ENCODE data around the gene MYH3.
"Not testable (repeated sequence)": the region's sequence is repeated elsewhere in the genome, so short reads cannot be mapped to it uniquely, and the experiment has no call there.

MYH3 gene

DNA sequence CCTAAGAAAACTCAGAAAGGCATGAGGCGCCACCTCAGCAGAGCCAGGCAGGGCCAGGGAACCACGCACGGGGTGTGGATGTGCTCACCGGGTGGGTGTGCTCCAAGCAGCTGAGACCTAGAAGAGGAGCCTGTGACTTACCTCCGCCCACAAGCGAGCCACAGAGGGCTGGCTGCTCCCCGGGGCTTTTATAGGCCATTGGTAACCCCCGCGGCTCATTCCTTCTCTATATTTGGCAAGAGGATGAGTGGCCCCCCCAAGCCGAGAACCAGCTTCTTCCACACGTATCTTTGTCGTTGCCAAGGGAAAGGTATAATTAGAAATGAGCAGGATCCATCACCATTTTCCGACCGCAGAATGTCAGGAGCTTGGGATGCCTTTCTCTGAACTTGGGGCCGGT is at the start of gene MYH3:
Gene MYH3 (minus strand): TSS at position 162 of the 400 bp plus-strand sequence. CDS start 2,245 bp downstream, outside the sequence.
- no peak for DNase-seq

DNA sequence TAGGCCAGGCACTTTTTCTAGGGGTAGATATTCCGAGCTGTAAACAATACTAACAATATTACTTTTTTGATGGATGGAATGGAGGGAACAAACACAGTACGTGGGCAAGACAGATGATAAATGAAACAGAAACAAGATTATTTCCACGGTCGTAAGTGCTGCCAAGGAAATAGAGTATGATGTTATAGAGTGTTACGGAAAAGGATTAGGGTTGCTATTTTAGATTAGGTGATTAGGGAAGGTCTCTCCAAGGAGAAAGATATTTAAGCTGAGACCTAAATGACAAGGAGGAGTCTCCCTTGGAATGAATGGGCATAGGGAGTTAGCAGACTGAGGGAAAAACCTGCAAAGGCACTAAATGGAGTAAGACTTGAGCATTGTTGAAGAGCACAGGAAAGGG is 48.6 kb upstream of the MYH3 start:
- no peak for DNase-seq

DNA sequence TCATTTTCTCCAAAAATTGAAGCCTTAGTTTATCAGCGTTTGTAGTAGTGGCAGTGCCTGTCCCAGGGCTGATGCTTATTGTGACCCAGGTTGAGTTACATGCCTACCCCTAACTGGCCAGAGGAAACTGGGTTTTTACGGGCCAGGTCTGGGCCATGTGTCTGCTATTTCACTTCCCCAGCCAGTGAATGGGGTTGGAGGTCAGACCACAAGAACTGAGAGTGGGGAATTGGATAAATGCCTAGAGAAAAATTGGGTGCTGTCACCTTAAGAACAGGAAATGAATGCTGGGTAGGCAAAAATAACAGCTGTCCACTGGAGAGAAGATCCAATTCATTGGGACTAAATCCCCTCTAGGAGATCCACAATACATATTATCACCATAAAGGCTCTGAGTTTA is 45.5 kb upstream of the MYH3 start:
- no peak for DNase-seq

DNA sequence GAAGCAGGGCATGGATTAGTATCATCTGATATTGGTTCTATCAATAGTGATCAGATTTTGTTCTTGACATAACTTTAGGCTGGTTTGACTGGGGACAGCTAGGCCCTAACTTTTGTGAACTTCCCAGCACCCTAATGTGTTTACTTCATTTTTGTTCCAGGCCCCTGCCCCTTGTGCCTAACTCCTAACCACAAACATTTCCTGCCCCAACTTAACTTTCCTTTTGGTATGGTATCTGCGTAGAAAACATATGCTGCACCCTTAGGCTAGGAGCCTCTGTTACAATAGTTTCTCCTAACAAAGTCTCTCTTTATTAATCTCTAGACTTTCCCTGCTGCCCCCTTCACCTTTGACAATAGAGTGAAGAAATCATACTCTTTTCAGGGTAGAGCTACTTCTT is 42.7 kb upstream of the MYH3 start:
- no peak for DNase-seq

DNA sequence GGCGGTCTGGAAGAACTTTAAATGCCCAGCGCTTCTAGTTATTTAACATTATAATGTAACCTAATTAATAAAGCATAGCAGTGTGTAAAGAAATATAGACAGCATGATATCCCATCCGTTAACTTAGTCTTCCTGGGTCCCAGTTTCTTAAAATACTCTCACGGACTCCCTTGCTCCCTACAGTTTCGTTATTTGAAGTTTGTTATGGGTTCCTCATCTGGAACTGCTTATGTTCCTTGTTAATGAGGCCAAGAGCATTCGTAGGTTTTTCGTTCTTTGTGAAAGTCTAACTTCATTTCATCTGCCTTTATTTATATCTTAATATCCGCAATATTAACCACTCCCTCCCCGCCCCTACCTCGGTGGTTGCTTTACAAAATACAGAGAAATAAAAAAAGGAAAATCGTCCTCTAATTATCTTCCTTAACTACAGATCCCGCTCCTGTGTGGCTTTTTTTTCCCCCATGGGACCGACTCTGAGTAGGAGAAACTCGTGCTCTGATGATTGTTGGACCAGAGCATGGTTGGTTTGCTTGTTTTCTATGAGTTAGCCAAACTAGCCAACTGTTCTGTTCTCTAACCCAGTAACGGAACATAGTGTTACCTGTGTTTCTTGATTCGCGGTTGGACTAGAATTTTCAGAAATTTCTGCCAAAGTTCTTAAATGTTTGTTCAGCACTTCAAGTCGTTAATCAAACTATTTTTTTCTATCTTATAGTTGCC is 41.1 kb upstream of the MYH3 start:
- no peak for DNase-seq

DNA sequence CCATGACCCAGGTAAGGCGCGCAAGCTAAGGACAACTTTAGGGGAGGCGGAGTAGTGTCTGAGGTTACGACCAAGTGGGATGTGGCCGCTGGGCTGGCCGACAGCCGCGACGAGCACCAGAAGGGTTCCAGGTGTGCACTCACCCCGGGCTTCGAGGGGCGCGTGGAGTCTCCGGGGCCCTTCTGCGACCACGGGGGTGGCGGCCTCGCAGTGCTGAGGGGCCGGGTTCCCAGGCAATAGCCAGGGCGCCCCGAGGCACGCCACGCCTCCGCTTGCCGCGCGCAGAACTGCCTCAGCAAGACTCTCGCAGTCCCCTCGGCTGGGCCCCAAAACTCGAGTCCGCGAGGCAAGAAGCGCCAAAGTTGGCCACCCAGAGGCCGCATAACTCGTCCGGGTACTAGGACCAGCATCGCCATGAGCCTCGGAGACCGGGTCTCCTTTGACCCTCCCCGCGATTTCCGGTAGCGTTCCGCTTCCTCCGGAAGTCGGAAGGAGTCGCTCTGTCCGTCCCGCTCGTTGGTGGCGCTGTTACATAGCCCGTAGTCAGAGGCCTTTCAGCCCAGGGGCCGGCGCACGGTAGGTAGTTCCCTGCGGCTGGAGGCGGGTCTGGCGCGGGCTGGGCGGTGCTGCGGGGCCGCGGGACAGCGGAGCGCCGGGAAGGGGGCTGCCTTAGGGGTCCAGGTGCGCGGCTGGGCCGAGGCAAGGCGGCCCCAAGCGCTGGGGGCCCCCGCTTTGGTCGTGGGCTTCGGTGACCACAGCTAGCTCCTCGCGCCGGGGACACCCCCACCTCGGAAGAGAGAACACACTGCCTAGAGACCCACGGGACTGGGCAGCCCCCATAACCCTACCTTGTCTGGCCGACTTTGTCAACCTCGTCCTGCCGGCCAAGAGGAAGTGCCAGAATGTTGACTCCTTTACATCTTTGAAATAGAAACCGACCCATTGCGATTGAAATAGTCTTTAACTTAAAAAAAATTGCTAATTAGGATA is 40.3 kb upstream of the MYH3 start, which contains the start of the genes ADPRM and SCO1:
Gene ADPRM (plus strand): TSS at position 503 of the 990 bp plus-strand sequence. CDS start 7,333 bp downstream, outside the sequence.
Gene SCO1 (minus strand): TSS at position 442 of the 990 bp plus-strand sequence. CDS start 26 bp downstream, at position 416.
- peak; percentile 85 to 88 for DNase-seq

DNA sequence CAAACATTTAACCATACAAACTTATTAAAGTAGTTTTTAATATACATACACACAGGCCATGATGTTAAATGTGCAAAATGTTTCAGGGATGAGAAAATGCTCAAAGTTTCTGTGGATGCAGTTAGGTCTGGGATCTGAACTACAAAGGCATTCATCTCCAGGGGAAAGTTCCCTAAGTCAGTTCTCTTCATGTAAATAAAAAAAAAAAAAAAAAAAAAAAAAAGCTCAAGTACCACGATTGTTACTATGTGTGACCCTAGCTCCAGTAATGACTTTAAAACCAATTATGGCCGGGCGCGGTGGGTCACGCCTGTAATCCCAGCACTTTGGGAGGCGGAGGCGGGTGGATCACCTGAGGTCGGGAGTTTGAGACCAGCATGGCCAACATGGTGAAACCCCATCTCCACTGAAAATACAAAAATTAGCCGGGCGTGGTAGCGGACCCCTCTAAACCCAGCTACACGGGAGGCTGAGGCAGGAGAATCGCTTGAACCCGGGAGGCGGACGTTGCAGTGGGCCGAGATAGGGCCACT is 38.8 kb upstream of the MYH3 start:
- DNase-seq: not testable (repeated sequence)

DNA sequence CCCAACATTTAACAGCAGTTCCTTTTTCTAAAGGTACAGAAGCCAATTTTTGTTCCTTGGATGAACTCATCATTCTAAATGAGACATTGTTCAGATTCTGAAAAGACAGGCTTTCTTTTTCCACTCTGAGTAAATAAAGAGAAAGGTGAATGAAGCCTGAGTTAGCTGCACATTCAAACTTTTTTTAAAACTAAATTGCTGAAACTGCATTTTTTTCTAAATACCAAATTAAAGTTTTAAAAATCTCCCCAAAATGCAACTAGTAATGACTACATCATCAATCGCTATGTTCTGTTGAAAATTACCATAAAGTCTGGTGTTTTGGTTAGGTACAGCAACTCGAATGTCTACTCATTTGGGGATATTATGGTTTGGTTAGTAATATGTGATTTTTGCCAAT is 30.4 kb upstream of the MYH3 start:
- DNase-seq: no peak

DNA sequence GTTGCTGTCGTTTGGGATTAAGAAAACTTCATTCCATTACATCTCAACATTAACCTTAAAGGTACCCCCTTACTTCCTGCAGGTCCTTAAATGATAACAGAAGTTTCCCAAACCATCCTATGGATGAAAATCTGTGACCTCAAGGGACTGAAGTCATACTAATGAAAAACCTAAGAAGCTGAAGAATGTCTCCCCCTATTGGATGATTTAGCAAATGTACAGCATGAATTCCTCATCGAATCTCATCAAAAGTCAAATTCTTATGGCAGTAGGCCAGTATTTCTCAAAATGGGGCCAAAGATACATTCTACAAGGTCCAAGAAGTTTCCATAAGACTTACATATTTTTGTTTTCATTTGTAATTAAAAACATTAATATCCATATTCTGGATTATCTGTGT is 26.7 kb upstream of the MYH3 start:
- DNase-seq: no peak

DNA sequence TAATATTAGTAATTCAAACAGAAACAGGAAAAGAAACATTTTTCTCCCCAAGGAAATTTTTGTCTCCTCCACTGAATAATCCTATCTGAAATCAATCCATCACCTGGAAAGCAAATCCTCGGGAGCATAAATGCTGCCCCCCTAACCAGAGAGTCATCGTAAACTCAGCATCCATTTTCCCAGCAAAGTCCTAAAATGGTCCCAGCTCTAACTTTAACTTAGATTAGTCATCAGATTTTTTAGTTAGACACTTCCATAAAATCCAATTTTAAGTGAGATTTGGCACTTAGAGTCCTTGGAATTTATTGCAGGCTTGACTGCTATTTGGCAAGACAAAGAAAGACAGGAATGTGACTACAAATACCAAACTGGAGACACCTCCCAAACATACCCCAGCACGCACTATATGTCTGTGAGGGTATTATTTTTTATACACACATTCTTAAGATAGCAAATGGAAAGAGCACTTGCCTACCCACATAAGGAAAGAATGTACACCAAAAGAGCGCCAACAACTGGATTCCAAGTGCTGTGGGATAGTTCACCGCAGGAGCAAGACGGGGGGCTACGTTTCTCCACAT is 24.8 kb upstream of the MYH3 start:
- DNase-seq: no peak

DNA sequence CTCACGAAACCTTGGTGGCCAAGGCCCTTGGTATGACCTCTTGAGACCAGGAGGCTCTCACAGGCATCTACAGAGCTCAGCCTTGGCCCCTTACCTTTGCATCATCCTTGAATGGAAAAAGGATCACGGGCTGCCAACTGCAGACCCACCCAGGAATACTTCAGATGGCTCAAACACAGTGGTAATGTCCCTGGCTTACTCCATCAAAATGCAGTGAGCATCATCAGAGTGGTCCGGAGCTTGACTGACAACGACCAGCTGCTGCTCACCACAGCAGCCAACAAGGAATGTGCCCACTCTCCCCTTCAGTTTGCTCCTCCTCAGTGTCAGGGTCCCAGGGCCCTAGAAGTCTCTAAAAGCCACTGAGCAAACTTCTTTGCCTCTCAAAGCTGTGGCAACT is 17.6 kb upstream of the MYH3 start:
- DNase-seq: no peak

DNA sequence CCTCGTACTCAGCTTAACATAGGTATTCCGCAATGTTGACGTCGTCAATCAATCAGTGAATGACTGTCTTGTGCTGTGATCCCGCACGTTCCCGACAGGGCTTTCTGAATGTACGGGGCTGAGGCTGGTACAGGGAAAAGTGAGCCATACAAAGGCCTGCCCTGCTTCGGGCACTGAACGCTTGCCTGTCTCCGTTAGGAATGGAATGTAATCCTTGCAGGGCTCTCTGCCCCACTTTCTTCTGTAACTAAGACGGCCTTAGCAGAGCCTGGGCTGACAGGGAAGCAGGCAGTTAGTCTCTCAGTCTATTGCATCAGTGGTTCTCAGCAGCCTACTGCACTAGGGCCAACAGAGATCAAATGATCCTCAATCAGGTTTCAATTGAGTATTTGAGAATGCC is 16.2 kb upstream of the MYH3 start:
- no peak for DNase-seq

DNA sequence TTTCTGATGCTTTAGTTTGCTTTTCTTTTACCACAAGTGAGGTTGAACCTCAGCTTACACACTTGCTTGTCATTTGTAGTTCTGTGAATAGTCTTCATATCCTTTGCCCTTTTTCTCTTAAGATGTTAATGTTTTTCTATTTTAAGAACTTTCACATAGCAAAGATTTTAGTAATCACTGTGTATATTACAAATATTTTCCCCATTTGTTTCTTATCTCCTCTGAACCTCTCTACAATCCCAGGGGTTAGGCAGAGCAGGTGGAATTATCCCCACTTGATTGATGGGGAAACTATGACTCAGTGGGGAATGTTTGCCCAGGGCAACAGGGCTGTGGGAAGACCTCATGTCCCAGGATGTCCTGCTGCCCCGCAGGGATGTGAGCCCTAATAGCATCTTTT is 11.7 kb upstream of the MYH3 start:
- DNase-seq: no peak

DNA sequence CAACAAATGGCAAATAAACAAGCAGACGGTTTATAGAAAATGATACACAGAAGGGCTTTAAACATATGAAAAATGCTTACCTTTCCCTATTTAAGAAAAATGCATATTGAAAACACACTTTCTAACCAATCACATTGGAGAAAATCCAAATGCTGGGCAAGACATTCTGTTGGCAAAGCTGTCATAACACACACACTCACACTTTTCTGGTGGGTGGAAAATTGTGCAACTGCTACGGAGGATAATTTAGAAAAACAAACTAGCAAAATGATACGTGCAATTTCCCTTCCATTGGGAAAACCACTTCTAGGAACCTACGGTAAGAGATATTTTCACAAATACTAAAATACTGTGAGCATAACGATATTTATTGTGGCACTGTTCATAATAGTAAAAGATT is 9.8 kb upstream of the MYH3 start:
- DNase-seq: no peak

DNA sequence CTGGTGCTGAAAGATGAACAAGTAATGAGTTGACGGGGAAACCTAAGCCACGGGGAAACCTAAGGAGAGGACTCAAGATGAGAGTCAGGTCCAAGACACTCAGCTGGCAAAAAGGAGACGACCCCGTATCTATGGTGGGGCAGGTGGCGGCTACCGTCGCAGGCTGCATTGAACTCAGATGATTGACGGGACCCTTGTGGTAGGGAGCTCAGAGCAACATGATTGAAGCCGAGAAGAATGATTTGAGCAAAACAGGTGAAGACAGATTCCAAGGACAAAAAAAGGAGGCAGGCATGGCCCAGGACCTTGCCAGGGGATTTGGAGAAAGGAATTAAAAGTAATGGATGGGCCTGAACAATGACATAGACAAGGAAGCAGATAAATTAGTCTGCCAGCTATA is 7.5 kb upstream of the MYH3 start:
- DNase-seq: no peak

DNA sequence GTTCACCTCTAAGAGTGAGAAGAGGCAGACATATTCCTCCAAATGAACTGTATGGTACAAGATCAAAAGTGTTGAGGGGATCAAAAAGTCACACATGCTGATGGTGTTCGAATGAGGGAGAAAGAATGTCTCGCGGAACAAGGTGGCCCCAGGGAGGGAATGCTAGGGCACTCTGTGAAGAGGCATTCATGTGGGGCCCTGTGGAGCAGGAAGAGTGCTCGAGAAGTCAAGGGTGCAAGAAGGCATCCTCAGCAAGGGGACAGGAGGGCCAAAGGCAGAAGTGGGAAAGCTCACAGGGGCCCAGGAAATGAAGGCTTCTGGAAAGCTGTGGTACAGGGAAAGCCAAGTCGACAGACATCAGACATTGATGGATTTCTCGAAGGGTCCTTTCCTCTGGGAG is 6.1 kb upstream of the MYH3 start:
- no peak for DNase-seq

DNA sequence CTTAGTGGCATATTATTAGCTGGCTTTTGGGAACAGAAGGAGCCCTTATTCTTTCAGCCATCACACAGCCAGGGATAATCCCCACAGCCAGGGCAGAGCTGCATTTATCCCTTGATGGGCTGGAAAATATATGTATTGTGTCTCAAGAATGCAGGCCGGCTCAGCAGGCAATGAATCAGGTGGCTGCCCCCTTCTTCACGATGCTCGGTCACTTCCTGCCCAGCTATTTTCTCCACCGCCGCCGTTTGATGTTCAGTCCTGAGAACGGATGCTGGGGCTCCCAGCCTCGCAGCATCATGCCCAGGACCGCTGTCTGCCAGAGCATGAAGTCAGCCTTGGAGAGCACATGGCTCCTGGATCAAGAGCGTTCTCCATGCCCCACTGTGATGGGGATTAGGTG is 4.3 kb upstream of the MYH3 start:
- DNase-seq: no peak

DNA sequence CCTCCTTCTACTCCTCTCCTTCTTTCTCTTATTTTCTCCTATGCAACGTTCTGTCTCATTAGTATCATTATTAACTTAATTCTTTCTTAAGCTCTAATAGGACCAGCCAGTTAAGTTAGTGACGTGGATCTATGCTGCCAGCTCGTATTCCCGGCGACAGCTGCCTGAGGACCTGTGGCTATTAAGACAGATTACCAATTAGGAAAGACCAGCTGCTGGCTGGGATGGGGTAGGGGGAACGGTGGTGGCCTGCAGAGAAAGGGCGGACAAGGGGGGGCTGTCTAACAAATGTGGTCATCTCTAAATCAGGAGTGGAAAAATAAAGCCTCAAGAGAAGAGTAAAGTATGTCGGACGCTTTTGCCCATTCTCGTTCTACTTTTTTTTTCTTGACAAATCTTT is 770 bp upstream of the MYH3 start:
- no peak for DNase-seq

DNA sequence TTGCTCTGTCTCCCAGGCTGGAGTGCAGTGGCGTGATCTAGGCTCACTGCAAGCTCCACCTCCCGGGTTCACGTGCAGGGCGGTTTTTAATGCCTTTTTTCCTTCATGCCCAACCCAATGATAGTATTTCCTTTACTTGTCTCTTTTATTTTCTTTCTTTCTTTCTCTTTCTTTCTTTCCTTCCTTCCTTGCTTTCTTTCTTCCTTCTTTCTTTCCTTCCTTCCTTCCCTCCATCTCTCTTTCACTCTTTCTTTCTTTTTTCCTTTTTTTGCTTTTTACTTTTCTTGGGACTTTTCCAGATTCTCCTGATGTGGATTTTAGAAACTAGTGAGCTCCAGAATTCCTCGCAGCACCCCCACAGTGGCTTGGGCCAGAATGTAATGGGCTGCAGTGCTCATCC is 3.1 kb downstream of the MYH3 start:
- no peak for DNase-seq

DNA sequence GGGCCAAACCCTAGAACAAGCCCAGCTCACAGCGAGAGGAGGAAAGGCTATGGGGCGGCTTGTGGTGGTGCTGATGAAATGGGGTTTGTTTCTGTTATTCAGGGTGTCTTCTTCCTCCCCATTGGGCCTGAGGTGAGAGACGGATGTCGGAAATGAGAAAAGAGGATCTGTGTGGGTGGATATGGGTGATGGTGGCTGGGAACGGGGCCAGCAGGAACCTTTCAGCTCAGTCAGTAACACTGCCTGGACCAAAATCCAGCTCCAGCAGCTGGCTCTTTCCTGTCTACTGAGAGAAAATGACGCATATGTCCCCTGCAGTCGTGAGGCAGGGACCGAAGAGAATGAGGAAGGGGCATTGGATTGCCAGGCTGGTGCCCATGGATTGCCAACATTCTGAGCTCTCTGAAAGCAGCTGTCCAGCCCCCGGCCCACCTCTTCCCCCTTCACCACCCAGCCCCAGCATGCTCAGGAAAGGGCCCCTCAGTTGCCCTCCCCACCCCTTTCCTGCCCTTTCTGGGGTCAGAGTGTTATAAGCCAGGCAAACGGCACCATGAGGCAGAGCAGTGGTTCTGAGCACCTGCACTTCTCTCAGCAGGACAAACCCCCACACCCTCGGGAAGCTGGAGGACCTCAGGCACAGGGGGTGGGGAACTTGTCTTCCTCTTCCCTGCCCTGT is 4.0 kb downstream of the MYH3 start:
- no peak for DNase-seq

DNA sequence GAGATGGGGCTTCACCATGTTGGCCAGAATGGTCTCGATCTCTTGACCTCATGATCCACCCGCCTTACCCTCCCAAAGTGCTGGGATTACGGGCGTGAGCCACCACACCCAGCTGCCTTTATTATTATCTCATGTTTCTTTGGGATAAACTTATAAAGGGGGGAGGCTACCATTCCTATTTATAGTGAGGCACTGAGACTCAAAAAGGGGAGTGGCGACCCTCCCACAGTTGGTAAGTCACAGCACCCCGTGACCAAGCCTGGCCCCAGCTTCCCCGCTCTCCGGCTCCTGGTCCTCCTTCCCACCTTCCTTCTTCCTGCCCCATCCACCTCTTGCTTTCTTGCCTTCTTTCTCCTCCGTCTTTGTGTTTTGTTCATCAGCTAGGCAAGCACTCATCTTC is 5.2 kb downstream of the MYH3 start:
- no peak for DNase-seq

DNA sequence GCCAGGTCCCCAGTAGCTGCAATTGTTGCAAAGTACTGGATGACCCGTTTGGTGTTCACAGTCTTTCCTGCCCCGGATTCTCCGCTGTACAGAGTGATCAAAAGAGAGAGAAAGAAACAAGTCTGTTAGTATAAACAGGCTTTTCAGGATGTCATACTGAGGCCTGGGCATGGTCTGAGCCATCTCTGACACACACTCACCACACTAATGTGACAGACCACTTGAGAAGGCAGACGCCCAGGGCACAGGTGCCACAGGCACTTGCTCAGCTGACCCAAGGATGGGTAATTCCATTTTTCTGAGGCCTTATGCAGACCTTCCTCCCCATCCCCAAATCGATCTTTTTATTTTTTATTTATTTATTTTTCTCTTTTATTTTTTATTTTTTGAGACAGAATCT is 7.5 kb downstream of the MYH3 start:
- DNase-seq: no peak

DNA sequence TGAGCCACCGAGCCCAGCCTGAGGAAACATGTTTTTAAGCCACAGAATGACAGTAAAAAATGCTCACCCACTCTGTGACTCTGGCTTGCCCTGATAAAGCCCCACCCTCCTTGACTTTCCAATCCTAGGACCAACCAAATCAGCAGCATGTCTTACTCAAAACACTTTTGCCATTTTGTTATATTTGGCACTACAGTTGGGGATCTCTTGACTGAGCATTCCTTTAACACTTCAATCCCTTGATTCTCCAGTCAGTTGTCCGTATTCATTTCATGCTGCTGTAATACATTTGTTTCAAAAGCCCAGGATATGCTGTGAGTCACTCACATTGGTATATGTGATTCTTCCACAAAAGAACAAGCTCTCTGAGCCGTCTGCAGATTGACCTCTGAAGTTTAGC is 8.2 kb downstream of the MYH3 start:
- no peak for DNase-seq
